Ovary (tissue), 10 donors: ENCODE data around the gene FLOT2. TPM values are rescaled to one million over a fixed set of nuclear protein-coding genes. Genes with fewer than 3 reads are reported as not detected.

Source experiments
- DNase-seq, 5 donors: peaks; one replicate each; pipeline ENCODE4 v3.0.0-alpha.2; 2019 to 2020
- H3K27ac ChIP-seq, 2 donors: fragments of 200-600 bp; one replicate each; pipeline versions ENCODE4 v1.5.1 to v1.8.0; 2019 to 2022
- H3K27me3 ChIP-seq: fragments of 200-600 bp; one replicate; pipeline ENCODE4 v1.8.0; 2022
- H3K36me3 ChIP-seq: fragments of 200-600 bp; sonication (generic); one replicate; pipeline ENCODE4 v1.5.1; 2019
- H3K4me1 ChIP-seq: one replicate; pipeline ENCODE4 v1.8.1; 2013; ENCODE audit warnings: mild to moderate bottlenecking, moderate library complexity; ENCODE audit not compliant: insufficient read depth
- H3K4me3 ChIP-seq: fragments of 200-600 bp; sonication (generic); one replicate; pipeline ENCODE4 v1.5.1; 2017
- H3K9me3 ChIP-seq, 2 donors: fragments of 200-600 bp in 1 of 2; sonication (generic) in 1 of 2; one replicate each; pipeline versions ENCODE4 v1.5.1 to v1.8.1; 2013 to 2019; ENCODE audit warnings: mild to moderate bottlenecking in 1 of 2, moderate library complexity in 1 of 2
- EP300 ChIP-seq: sonication (generic); formaldehyde crosslinking; IDR thresholded peaks from one replicate; pipeline ENCODE4 v1.6.1; 2017; ENCODE audit warnings: antibody characterized with exemption
- POLR2A ChIP-seq: fragments of 450-650 bp; IDR thresholded peaks from one replicate; pipeline ENCODE4 v1.6.1; 2017; ENCODE audit warnings: antibody characterized with exemption, mild to moderate bottlenecking, moderate library complexity
- WGBS, 3 donors: extraction: QIAGEN DNeasy Blood & Tissue Kit in 1 of 3; methylation state at CpG; one replicate each; pipeline versions ENCODE4 v1.1.5 to v1.1.7; 2013 to 2017; 5-methylcytosine and 5-hydroxymethylcytosine counted together
- intact Hi-C, 4 donors: fragments of 100-400 bp; cut with DNase I; formaldehyde crosslinking; loops; one replicate each; pipeline versions ENCODE4 v1.11.0 to v1.15.1; 2022 to 2023
- long read RNA-seq, 3 donors: library from polyadenylated mRNA in 2 of 3; unstranded in 2 of 3; transcript quantifications; one replicate each; pipeline ENCODE4 v2.0.0 and lab custom pipeline, GENCODE V29; 2021 to 2026
- polyA plus RNA-seq, 2 donors: library from polyadenylated mRNA; stranded (reverse); fragments of 200-250 nt in 1 of 2; fragments of 350-450 nt in 1 of 2; fragmentation: Illumina TruSeq in 1 of 2; extraction: RNeasy Lipid Tissue Mini Kit (QIAGEN cat#74804) in 1 of 2; gene quantifications; one replicate each; pipeline ENCODE4 v1.2.3, GENCODE V29; 2013 to 2014
- total RNA-seq, 7 donors: library from RNA; depleted of rRNA in 2 of 7; stranded (reverse); fragments of >200 nt in 2 of 7; fragmentation: NEBNext Ultra II Directional in 3 of 7; extraction: Animal tissue kit (Norgen Biotek cat#: 25700) in 3 of 7; gene quantifications; one replicate each; pipeline versions ENCODE4 v1.1.0 to v1.2.4, GENCODE V29; 2016 to 2023
- TF ChIP-seq, protein P1 (sequence below), 3 donors: fragments of 450-650 bp in 2 of 3; fragments of 200-600 bp in 1 of 3; IDR thresholded peaks; one replicate each; pipeline versions ENCODE4 v1.5.1 to v1.8.0; 2016 to 2022; ENCODE audit warnings: antibody characterized with exemption in 3 of 3, mild to moderate bottlenecking in 1 of 3
- donor health status: DM: no; HTN: no; CAD: no; lungs with moderate emphysema.
- donor health status: DM: no; HTN: no; CAD: no.
- donor health status: Bipolar disorder and iron deficiency.
- donor health status: DM: yes; HTN: yes; CAD: no.
- donor health status: DM: no; HTN: no; CAD: no.
- donor health status: DM: yes; HTN: yes; CAD: no.

The FLOT2 gene, protein sequence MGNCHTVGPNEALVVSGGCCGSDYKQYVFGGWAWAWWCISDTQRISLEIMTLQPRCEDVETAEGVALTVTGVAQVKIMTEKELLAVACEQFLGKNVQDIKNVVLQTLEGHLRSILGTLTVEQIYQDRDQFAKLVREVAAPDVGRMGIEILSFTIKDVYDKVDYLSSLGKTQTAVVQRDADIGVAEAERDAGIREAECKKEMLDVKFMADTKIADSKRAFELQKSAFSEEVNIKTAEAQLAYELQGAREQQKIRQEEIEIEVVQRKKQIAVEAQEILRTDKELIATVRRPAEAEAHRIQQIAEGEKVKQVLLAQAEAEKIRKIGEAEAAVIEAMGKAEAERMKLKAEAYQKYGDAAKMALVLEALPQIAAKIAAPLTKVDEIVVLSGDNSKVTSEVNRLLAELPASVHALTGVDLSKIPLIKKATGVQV
- 10 to 100 TPM; 29.3 to 82.3 (median 75.0) TPM for total RNA-seq
- polyA plus RNA-seq = 10 to 100 TPM; 39.3 to 44.7 TPM
- long read RNA-seq, donor 1, transcript FLOT2-210 (11 exons, 2,585 nt) = minor isoform, 41 of 323 reads
- long read RNA-seq, donor 1, transcript FLOT2-202 (11 exons, 2,618 nt) = major isoform, 210 of 323 reads
- long read RNA-seq, donor 1, partial matches to known transcripts = 32 of 323 reads
- long read RNA-seq, donor 1, other reads (novel, unspliced or antisense) = 39 of 323 reads
- long read RNA-seq, donor 2, transcript FLOT2-202 (11 exons, 2,618 nt) = major isoform, 15 of 25 reads
- long read RNA-seq, donor 2, partial matches to known transcripts = 9 of 25 reads
- long read RNA-seq, donor 2, other reads (novel, unspliced or antisense) = 0 of 25 reads
- long read RNA-seq, donor 3, transcript FLOT2-210 (11 exons, 2,585 nt) = minor isoform, 19 of 173 reads
- long read RNA-seq, donor 3, transcript FLOT2-202 (11 exons, 2,618 nt) = major isoform, 110 of 173 reads
- long read RNA-seq, donor 3, partial matches to known transcripts = 15 of 173 reads
- long read RNA-seq, donor 3, other reads (novel, unspliced or antisense) = 26 of 173 reads

DNA sequence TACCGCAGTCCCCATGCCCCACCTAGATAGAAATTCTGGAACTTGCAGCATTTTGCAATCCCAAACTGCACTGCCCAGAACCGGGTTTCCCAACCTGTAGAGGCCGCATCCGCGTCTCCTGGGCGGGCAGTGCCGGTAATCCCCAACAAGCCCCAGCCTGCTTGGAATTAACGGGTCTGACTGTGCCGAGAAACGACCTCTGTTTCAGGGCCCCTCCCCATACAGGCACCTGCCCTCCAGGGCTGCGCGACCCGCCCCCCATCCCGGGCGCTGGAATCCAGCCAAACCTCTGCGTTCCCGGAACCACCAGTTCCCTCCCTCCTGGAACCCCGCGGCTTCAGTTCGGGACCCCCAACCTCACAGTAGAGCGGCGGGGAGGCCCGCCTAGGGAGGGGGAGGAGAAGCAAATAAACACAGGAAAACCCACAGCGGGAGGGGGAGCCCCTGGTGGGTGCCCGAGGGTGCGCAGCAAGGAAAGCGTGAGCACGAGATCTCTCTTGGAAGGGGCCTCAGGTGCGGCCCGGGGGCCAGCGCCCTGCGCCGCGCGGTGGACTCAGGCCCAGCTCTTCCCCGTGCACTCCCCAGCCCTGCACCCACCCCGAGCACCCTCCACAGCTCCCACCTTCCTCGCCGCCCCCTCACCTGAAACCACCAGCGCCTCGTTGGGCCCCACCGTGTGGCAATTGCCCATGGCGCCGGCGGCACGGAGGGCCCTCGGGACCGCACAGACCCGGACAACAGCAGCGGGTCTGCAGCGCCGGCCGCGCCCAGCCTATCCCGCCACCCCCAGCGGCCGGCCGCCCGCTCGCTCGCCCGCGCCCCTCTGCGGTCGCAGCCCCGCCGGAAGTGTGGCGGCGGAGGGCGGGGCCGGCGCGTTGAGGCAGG lies at the start of gene FLOT2:
TSS of gene FLOT2 (minus strand) at position 850 of the 885 bp plus-strand sequence. CDS start at position 691, 159 bp downstream.
- intact Hi-C loops = loop anchor here in 1 of 4 donors (10.0 kb wide), 1 partner anchor 172 kb away; the partner anchor contains the start of genes NEK8 and TLCD1
- Histone ChIP-seq H3K9me3 (no peaks in the 10 kb centered on the region), H3K27me3 (no peaks in the 10 kb centered on the region), H3K4me3 (peak within 1 kb of the TSS; percentile 79), H3K27ac (peak within 1 kb of the TSS; percentile 76 to 88), H3K4me1 (peaks cover 7% of the 10 kb centered on the region), H3K36me3 (no peaks in the 10 kb centered on the region)
- WGBS, 3 donors = 0 to 1% (median 1%) methylated on average over 41 to 73 of the region's 73 CpGs
- DNase-seq = peak; percentile 57 to 86 (median 76)
- TF ChIP-seq POLR2A (peak; percentile 60), EP300 (peak; percentile 59)
- TF ChIP-seq, protein P1, sequence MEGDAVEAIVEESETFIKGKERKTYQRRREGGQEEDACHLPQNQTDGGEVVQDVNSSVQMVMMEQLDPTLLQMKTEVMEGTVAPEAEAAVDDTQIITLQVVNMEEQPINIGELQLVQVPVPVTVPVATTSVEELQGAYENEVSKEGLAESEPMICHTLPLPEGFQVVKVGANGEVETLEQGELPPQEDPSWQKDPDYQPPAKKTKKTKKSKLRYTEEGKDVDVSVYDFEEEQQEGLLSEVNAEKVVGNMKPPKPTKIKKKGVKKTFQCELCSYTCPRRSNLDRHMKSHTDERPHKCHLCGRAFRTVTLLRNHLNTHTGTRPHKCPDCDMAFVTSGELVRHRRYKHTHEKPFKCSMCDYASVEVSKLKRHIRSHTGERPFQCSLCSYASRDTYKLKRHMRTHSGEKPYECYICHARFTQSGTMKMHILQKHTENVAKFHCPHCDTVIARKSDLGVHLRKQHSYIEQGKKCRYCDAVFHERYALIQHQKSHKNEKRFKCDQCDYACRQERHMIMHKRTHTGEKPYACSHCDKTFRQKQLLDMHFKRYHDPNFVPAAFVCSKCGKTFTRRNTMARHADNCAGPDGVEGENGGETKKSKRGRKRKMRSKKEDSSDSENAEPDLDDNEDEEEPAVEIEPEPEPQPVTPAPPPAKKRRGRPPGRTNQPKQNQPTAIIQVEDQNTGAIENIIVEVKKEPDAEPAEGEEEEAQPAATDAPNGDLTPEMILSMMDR (IDR thresholded peaks at IDR 0.05) = peak in 1 of 3 donors; percentile 11

DNA sequence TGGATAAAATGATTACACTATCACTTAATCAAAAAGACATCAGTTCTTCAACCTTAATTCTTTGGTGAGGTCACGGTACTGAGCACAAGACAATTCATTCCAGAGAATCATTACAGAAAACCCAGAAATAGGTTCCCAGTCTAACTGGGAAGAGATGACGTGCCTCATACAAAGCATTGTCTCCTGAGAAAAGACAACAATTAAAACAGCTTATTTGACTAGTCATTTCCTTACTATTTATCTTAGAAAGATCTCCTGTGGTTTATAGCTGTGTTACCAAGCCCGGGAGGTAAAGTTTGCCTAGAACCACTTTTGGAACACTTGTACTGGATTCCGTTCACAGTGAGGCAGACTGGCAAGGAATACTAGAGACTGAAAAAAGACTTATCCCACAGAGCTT lies 48.7 kb upstream of the FLOT2 start:
- Histone ChIP-seq H3K9me3 (no peaks in the 10 kb centered on the region), H3K4me3 (no peak overlapping the region), H3K36me3 (no peaks in the 10 kb centered on the region), H3K4me1 (peaks cover 12% of the 10 kb centered on the region), H3K27me3 (no peaks in the 10 kb centered on the region), H3K27ac (no peak overlapping the region)
- intact Hi-C loops = no loop called here
- 74 to 82% (median 79%) methylated on average over 4 of the region's 4 CpGs for WGBS, 3 donors
- TF ChIP-seq, protein P1 (IDR thresholded peaks at IDR 0.05) = no peak
- TF ChIP-seq POLR2A (no peak), EP300 (no peak)
- no peak for DNase-seq

DNA sequence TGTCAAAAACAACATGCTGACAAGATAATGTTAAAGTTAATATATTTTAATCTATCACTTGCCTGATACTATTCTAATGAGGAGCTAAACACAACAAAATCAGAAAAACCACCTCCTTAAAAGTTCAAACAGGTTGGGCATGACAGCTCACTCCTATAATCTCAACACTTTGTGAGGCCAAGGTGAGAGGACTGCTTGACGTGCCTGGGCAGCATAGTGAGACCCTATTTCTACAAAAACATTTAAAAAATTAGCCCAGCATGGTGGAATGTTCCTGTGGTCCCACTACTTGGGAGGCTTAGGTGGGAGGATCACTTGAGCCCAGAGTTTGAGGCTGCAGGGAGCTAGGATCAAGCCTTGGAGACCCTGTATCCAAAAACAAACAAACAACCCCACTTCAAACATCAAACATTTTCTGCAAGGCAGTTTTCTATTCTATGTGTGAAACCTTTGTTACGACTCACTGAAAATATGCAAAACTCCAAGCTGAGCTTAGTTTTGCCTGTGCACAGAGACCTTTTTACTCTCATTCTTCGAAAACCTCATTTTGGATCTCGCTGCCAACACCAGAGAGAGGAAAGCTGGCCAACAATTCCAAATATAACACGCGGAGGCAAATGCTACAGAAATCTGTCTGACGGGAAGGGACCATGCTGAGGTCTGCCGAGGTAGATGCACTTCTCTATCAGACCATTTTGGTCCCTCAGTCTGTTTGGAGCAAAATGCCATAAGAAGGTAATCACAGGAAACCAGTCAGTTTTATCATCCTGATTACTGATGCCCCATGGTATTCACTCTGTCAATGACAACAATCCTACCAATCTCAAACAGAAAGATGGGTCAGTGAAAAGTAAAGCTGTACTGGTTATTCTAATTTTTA lies 47.6 kb upstream of the FLOT2 start:
- intact Hi-C loops = no loop called here
- no peak overlapping the region for H3K27ac ChIP-seq
- H3K9me3 ChIP-seq = no peaks in the 10 kb centered on the region
- H3K4me3 ChIP-seq = no peak overlapping the region
- 10 to 24% (median 18%) methylated on average over 8 of the region's 8 CpGs for WGBS, 3 donors
- H3K4me1 ChIP-seq = peaks cover 12% of the 10 kb centered on the region
- no peaks in the 10 kb centered on the region for H3K27me3 ChIP-seq
- TF ChIP-seq POLR2A (no peak), EP300 (no peak)
- TF ChIP-seq, protein P1 (IDR thresholded peaks at IDR 0.05) = no peak
- DNase-seq = no peak
- no peaks in the 10 kb centered on the region for H3K36me3 ChIP-seq
